ENCODE data around the gene TTYH1.

DNA sequence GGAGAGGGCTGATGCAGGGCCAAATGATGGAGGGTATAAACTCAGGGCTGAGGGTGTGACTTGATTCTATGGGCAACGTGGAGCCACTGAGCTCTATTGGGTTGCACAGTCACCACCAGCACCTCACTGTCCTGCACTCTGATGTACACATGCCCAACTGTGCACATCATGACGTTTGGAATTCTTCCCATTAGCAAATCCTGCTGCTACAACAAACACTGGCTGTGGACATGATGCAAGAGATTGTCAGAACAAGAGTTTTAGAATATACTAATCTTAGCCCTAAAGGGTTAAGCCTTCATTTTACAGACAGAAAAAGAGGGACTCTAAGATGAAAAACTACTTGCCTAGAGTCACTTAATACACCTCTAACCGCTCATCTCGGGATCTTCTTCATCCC, 2.4 kb upstream of the TTYH1 start:
- no peak for TF ChIP-seq EZH2phosphoT487 (IDR thresholded peaks at IDR 0.05; ENCODE audit: low read depth, severe bottlenecking, unreplicated experiment)
- TF ChIP-seq, protein P1, sequence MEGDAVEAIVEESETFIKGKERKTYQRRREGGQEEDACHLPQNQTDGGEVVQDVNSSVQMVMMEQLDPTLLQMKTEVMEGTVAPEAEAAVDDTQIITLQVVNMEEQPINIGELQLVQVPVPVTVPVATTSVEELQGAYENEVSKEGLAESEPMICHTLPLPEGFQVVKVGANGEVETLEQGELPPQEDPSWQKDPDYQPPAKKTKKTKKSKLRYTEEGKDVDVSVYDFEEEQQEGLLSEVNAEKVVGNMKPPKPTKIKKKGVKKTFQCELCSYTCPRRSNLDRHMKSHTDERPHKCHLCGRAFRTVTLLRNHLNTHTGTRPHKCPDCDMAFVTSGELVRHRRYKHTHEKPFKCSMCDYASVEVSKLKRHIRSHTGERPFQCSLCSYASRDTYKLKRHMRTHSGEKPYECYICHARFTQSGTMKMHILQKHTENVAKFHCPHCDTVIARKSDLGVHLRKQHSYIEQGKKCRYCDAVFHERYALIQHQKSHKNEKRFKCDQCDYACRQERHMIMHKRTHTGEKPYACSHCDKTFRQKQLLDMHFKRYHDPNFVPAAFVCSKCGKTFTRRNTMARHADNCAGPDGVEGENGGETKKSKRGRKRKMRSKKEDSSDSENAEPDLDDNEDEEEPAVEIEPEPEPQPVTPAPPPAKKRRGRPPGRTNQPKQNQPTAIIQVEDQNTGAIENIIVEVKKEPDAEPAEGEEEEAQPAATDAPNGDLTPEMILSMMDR (IDR thresholded peaks at IDR 0.05; ENCODE audit: poor library complexity), result no peak

All from hepatocyte (in vitro differentiated cells).